Jurkat, Clone E6-1 (cell line): Measurements from ENCODE around the gene P4HA1. TPM values are rescaled to one million over a fixed set of nuclear protein-coding genes. Genes with fewer than 3 reads are reported as not detected.
"Not testable (repeated sequence)": the region's sequence is repeated elsewhere in the genome, so short reads cannot be mapped to it uniquely, and the experiment has no call there.

ENCODE experiments used
- DNase-seq: peaks from one replicate; pipeline ENCODE4 v3.0.0-alpha.2; 2011; ENCODE audit warnings: low read depth, low spot score
- H3K4me3 ChIP-seq: 2 replicates; pipeline ENCODE4 v1.5.1; 2011; ENCODE audit warnings: mild to moderate bottlenecking, low read length, control low read depth, moderate library complexity
- polyA plus RNA-seq: library from polyadenylated mRNA; unstranded; fragments of >200 nt; gene quantifications from one replicate; pipeline ENCODE4 v1.2.1, GENCODE V29; 2012; ENCODE audit warnings: missing spikeins; ENCODE audit not compliant: insufficient read length, insufficient read depth

The P4HA1 gene
- 21.5 TPM for polyA plus RNA-seq

DNA sequence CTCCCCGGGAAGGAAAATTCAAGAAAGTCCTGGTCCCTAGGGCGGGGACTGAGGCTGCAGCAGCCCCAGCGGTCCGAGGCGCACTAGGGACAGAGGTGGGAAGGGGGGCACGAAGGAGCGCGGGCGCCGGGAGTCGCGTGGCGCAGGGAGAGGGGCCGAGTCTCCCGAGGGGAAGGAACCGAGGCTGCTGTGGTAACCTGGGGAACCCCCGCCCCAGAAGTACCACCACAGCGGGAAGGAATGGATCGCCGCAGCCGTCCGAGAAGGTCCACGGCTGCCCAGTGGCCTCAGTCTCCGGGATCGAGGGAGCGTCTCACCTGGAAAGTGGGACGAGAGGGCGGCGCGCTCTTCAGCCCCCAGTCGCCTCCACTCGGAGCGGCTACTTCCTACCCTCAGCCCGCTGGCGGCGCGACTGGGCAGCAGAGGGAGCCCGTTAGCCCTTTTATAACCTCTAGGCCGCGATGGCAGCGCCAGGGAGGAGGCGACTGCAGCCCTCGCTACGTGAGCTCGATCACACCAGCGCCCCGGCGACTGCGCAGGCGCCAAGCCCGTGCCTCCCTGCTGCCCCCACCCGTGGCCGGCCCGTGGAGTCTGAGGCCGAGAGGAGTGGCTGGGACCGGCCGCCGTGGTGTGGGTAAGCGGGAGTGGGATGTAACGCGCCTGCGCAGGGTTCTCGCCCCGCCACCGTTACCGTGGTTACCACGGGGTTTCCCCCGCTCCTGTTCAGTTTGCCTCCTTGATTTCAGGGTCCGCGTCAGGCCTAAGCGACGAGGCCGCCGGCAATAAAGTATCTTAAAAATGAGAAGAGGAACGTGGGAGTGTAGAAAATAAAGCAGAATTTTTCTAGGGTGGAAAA, at the start of gene P4HA1:
Gene P4HA1, minus strand, starts transcription at position 418 of the 856 bp plus-strand sequence. CDS start 21,983 bp downstream, outside the sequence.
- peak; percentile 89 for DNase-seq
- H3K4me3 ChIP-seq, result peak within 1 kb of the TSS; percentile 91

DNA sequence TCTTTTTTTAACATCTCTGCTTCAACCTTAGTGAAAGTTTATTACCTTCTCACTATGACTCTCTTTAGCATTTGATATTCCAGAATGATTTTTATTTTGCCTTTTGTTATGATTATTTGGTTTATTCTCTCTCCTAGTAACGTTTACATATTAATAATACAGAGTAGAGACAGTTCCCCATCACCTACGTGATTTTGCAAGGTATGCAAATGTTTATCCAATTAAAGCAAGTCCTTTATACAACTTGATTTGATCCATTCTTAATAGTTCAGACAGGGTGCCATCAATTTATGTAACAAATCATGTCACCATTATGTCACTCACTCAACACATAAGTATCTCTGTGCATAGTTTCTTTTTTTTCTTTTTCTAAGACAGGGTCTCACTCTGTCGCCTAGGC, 44.9 kb upstream of the P4HA1 start:
- no peak overlapping the region for H3K4me3 ChIP-seq

DNA sequence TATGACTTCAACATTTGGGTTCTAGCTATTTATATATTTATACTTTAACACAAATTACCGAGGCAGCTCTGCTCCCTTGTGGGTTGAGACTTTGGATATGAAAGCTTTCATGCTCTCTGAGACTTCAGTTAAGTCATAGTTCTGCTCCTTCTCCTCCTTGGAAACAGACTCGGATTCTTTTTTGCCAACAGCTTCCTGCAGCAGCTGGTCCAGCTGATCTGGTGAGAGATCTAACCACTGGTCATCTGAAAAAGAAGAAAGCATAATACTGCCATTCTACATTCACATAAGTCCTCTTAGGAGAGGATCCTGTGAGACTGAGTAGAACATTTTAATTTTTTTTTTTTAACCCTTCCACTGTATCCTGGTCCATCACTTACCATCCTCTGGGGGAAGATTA, 42.6 kb upstream of the P4HA1 start:
- DNase-seq, result no peak

More for the DNA sequence above, 44.9 kb upstream of the P4HA1 start:
- no peak for DNase-seq

DNA sequence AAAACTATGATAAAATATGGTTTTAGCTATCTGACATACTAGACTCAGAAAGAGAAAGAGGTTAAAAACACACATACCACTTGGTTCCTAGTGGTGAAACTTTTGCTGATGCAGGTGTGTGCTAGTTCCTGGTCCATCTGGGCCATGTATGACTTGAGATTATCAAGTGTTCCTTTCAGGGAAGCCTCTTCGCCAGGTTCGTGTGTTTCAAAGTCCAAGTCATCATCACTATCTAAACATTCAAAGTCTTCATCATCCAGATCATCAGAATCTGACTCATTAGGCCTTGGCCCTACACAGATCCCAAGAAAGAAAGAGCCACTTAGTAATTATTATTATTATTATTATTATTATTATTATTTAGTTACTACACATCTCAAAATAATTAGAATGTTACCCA, 40.0 kb upstream of the P4HA1 start:
- no peak overlapping the region for H3K4me3 ChIP-seq
- DNase-seq, result no peak

More for the DNA sequence above, 42.6 kb upstream of the P4HA1 start:
- no peak overlapping the region for H3K4me3 ChIP-seq

DNA sequence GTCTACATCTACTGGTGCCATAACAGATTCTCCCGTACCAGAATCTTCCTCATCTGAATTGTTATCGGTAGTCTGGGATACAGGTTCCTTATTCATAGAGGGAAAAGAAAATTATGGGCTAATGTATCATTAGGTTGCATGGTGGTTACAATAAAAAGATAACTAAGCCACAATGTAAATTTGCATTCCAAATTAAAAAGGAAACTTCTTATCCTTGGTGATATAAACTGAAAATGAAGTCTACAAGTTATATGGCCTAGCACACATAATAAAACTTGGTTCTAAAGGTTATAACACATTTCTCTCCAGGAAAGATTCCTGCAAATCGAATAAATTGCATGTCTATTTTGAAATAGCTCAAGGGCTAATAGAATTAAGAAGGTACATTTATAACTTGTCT, 38.1 kb upstream of the P4HA1 start:
- no peak for DNase-seq
- no peak overlapping the region for H3K4me3 ChIP-seq

DNA sequence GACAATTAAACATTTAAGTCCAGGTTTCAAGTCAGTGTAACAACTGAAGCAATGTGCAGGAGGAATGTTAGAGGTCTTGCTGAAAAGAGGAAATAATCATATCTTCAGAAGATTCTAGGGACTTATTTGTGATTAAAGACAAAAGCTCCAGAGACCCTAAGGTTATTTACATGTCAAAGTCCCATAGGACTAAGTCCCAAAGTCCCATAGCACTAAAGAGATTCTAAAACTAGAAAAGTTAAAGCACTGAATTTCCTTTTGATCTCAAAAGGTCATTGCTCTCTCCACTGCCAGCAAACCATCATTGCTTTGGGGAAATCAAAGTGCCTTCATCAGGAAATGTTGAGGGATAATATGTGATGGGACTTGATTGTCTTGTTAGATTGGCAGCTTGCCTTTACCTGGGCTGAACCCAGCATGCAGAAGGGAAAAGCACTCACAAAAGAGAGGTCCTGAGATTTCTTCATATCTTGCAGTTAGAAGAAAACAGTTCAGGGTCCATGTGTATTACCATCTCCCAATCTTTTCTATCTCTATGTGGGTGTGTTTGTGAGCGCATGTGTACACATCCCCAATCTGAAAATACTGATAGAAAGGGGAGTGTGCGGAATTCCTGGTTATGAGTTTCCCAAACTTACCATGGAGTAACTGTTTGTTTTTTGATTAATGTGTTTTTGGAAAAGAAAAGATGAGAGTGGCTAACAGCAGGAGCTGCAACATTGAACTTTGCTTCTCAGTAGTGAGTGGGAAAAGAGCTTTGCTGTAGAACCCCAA, 35.4 kb upstream of the P4HA1 start:
- no peak overlapping the region for H3K4me3 ChIP-seq
- no peak for DNase-seq

DNA sequence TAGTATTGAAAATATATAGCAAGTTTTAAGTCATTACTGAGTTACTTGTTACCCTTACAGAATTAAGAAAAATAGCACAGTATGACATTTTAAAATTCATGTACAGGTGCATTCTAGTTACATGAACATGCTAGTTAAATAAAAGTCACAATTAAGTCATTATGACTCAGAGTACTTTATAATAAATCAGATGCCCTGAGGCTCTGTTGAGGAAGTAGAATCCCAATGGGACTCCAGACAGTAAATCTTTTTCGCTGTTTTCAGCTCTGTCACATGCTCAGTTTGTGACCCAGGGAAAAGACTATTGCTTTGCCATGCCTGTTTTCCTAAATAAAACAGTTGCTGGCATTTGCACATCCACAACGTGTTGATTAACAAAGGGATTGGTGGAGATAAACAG, 34.6 kb upstream of the P4HA1 start:
- no peak for DNase-seq
- H3K4me3 ChIP-seq, result no peak overlapping the region

DNA sequence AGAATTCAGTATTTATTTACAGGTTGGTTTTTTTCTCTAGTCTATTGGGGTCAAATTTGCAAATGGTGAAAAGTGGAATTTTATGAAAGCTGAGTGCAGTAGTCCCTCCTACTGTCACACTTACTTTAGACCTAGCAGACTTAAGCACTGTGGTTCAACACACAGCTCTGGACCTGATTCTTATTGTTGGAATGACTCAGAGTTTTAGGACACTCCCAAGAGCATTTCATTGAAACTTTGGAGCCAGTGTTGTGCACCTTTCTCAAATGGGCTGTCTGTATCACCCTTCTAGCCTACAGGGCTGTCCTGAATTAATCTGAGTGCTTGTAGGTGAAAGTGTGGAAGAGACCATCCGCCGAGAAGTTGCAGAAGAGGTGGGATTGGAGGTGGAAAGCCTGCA, 29.7 kb upstream of the P4HA1 start:
- DNase-seq, result no peak
- H3K4me3 ChIP-seq, result no peak overlapping the region

DNA sequence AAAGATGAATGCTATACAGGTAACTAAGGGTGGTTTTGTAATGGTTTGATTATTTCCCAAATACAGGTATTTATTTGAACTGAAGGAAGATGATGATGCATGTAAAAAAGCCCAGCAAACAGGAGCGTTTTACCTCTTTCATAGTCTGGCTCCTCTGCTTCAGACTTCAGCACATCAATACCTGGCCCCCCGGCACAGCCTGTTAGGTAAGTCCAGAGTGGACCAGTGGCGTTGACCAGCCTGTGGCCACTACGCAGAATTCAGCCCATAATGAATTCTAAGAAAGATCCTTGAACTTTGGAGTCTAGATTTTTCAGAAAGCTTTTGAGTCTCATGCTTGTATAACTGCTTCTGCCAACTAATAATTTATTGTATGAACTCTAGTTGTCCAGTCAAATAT, 23.3 kb upstream of the P4HA1 start:
- DNase-seq, result no peak
- no peak overlapping the region for H3K4me3 ChIP-seq

DNA sequence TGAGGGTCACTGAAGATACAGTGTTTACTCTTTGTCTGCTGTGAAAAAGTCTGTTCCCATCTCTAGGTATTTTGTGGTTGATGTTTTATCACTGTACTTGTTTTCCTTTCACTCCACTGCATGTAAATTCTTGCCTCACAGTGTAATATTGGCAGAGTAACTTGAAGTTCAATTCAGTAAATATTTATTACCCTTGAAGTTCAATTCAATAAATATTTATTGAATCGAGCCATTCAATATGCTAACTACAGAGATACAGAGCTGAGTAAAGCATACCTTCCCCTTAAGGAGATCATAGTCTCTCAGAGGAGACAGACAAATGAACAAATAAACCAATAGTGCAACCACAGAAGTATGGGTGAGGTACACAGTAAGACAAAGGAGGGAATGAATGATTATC, 22.8 kb upstream of the P4HA1 start:
- DNase-seq, result no peak
- H3K4me3 ChIP-seq, result no peak overlapping the region

DNA sequence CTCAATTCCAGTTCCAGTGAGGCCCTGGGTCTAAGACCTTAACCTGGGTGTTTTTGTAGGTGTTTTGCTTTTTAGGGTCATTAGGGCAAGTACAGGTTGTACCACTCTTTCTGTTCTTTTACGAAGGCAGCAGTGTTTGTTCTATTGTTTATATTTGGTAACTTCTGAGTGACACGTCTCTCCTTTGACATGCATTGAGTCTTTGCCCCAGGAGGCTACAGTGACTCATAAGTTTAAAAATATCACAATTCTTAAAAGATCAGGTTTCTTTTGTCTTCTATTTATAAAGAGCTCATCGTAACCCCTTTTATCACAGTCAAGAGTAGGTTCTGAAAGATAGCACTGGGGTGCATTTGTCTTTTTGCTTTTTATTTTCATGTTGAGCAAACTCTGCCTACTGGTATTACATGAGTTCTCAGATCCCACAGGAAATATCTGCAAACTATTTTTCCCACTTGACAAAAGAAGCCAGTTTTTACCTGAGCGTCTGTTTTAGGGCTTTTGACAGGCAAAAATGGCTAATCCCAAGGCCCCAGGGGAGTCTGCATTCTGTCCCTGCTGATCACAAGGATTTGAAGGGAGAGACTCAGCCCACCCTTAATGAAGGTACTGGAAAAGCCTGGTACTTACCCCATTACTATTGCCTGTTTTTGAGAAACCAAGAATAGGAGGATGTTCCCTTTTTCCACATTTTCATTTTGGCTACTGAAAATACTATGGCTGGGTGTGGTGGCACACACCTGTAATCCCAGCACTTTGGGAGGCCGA, 21.5 kb upstream of the P4HA1 start:
- no peak for DNase-seq
- no peak overlapping the region for H3K4me3 ChIP-seq

DNA sequence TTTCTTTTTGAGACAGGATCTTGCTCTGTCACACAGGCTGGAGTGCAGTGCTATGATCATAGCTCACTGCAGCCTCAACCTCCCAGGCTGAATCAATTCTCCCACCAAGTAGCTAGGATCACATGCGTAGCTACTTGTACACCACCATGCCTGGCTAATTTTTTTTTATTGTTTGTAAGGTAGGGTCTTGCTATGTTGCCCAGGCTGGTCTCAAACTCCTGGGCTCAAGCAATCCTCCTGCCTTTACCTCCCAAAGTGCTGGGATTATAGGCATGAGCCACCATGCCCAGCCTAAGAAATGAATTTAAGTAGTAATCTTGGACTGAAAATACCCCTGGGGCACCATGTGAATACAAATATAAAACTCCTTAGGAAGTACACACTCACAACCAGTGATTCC, 19.4 kb upstream of the P4HA1 start:
- H3K4me3 ChIP-seq, result no peak overlapping the region
- no peak for DNase-seq

DNA sequence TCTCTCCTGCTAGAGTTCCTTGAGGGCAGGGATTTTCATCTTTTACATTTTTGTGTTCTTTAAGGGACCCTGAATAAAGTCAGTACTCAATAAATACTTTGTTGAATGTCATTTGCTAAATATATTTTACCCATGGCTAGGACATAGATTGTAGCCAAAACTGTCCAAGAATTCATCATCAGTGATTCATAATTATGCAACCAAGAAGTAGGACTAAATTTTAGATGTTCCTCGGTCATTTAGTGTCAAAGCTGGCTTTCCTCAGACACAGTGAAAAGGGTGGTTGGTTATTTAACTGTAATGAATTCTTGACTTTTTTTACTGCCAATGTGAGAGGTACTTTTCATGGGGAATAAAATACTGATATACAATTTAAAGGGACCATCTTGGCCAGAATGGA, 16.9 kb upstream of the P4HA1 start:
- no peak overlapping the region for H3K4me3 ChIP-seq
- no peak for DNase-seq

DNA sequence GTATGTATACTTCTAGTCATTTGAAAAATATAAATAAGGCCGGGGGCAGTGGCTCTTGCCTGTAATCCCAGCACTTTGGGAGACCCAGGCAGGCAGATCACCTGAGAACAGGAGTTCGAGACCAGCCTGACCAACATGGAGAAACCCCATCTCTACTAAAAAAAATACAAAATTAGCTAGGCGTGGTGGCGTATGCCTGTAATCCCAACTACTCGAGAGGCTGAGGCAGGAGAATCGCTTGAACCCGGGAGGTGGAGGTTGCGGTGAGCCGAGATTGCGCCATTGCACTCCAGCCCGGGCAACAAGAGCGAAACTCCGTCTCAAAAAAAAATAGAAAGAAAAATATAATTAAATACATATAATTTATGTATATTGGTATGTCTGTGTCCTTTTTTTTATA, 15.4 kb upstream of the P4HA1 start:
- H3K4me3 ChIP-seq, DNase-seq: not testable (repeated sequence)

DNA sequence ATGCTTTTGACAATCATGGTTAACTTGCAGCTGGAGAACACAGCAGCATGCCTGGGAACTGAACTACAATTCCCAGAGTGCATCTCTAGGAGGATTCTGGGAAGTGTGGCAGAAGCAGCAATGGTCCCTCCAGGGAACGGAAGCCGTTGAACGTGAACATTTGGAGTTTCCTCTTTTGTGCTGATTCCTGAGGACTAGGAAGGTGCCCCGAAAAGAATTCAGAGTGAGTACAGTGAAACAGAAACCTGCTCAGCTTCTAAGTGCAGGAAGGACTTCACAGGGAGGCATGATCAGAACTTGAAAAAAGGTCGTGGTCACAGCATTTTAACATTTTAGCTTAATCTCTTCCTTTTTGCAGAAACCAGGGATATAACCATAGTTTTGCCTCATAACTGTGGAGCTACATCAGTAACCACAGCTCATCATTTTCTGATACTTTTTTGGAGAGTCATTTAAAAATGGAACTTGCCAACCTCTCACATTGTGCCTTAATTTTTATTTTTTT, 13.7 kb upstream of the P4HA1 start, which contains the start of gene NUDT13:
Gene NUDT13, plus strand, starts transcription at position 111 of the 505 bp plus-strand sequence. CDS start 3,911 bp downstream, outside the sequence.
- DNase-seq, result peak; percentile 10
- H3K4me3 ChIP-seq, result no peak within 1 kb of the TSS; the same call in 1 of the 2 replicates

DNA sequence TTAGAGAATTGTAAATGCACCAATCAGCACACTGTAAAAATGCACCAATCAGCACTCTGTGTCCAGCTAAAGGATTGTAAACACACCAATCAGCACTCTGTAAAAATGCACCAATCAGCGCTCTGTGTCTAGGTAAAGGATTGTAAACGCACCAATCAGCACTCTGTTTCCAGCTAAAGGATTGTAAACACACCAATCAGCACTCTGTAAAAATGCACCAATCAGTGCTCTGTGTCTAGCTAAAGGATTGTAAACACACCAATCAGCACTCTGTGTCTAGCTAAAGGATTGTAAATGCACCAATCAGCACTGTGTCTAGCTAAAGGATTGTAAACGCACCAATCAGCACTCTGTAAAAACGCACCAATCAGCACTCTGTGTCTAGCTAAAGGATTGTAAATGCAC, 12.6 kb upstream of the P4HA1 start:
- not testable (repeated sequence) for DNase-seq, H3K4me3 ChIP-seq

DNA sequence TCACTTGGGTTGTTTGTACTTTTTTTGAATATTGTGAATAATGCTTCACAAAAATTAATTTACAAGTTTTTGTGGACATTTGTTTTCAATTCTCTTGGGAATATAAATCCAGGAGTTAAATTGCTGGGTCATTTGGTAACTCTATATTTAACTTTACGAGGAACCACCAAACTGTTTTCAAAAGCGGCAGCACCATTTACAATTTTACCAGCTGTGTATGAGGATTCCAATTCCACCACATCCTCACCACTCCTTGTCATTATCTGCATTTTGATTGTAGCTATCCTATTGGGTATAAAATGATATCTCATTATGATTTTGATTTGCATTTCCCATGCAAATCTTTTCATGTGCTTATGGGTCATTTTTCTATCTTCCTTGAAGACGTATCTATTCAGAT, 9.6 kb upstream of the P4HA1 start:
- DNase-seq, result no peak
- no peak overlapping the region for H3K4me3 ChIP-seq

DNA sequence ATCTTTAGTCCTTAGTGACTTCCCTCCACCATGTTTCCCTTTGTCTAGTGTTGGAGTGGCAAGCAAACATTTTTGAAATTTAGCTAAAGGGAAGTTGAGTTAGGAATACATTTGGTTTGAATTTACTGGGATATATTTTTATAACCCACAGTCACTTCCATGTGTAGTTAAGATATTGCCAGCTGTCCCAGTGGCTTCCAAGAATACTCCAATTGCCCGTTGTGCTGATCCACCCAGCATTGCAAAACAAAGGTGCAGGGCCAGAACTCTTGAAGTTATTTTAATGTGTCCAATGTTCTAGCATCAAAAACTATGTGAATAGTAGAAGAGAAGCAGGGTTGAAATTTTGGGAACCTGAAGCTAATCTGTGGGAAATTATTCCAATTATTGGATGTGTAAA, 2.5 kb upstream of the P4HA1 start:
- DNase-seq, result no peak
- H3K4me3 ChIP-seq, result no peak overlapping the region

DNA sequence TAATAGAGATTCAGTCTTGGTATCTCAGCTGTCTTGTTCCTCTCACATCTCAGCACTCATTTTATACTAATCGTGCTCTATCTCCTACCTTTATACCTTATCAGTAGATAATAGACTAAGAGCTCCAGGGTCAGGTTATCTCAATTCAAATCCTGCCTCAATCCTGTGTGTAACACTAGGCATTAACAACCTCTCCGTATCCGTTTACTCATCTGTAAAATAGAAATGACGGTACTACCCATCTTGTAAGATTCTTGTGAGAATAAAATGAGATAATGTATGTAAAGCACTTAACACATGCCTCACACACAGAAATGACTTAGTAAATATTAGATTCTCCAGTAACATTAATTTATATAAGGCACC, 622 bp upstream of the P4HA1 start:
- no peak for DNase-seq
- peak overlapping the region; percentile 91 for H3K4me3 ChIP-seq
